PC-9 (cell line): ENCODE results near the gene ELOVL4.

Source experiments
- EZH2 ChIP-seq: fragments of 200-600 bp; sonication (generic); IDR thresholded peaks from 2 replicates; pipeline ENCODE4 v1.8.0; 2017; ENCODE audit warnings: antibody characterized with exemption, low read depth
- TF ChIP-seq, protein P1 (sequence below): fragments of 200-600 bp; sonication (generic); conservative IDR thresholded peaks from 2 replicates; pipeline ENCODE4 v1.6.1; 2017; ENCODE audit warnings: mixed run types, antibody characterized with exemption, mild to moderate bottlenecking, moderate library complexity

- no peak for TF ChIP-seq EZH2
- TF ChIP-seq, protein P1, sequence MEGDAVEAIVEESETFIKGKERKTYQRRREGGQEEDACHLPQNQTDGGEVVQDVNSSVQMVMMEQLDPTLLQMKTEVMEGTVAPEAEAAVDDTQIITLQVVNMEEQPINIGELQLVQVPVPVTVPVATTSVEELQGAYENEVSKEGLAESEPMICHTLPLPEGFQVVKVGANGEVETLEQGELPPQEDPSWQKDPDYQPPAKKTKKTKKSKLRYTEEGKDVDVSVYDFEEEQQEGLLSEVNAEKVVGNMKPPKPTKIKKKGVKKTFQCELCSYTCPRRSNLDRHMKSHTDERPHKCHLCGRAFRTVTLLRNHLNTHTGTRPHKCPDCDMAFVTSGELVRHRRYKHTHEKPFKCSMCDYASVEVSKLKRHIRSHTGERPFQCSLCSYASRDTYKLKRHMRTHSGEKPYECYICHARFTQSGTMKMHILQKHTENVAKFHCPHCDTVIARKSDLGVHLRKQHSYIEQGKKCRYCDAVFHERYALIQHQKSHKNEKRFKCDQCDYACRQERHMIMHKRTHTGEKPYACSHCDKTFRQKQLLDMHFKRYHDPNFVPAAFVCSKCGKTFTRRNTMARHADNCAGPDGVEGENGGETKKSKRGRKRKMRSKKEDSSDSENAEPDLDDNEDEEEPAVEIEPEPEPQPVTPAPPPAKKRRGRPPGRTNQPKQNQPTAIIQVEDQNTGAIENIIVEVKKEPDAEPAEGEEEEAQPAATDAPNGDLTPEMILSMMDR, result no peak
Measured at GRCh38 chr6:79969784-79970183, 22.4 kb upstream of the ELOVL4 start.
